OCI-LY3 (cell line): ENCODE data around the gene ZKSCAN1.
"Not testable (repeated sequence)": the region's sequence is repeated elsewhere in the genome, so short reads cannot be mapped to it uniquely, and the experiment has no call there.

Experiments
- CTCF ChIP-seq: fragments of 200-600, 300-600 bp; sonication (generic); IDR thresholded peaks from 2 replicates; pipeline ENCODE4 v1.5.1; 2014; ENCODE audit warnings: antibody characterized with exemption, low read length, low read depth
- EZH2phosphoT487 ChIP-seq: fragments of 200-600 bp; shearing (Covaris generic); IDR thresholded peaks from 2 replicates; pipeline ENCODE4 v1.6.1; 2018; ENCODE audit warnings: antibody characterized with exemption, mixed run types, low read depth

- TF ChIP-seq CTCF, EZH2phosphoT487: not testable (repeated sequence)
Measured at GRCh38 chr7:99991543-99991942, 23.9 kb upstream of the ZKSCAN1 start.
